ENCODE results near the gene ZSCAN25.
"Not testable (repeated sequence)": the region's sequence is repeated elsewhere in the genome, so short reads cannot be mapped to it uniquely, and the experiment has no call there.

The ZSCAN25 gene

DNA sequence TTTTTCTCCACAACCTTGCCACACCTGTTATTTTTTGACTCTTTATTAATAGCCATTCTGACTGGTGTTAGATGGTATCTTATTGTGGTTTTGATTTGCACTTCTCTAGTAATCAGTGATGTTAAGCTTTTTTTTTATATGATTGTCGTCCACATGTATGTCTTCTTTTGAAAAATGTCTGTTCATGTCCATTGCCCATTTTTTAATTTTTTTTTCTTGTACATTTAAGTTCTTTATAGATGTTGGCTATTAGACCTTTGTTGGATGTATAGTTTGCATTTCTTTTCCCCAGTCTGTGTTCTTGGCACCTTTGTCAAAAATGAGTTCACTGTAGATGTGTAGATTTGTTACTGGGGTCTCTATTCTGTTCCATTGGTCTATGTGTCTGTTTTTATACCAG is 28.8 kb downstream of the ZSCAN25 start:
- DNase-seq (ENCODE audit: low read depth, low spot score): no peak

DNA sequence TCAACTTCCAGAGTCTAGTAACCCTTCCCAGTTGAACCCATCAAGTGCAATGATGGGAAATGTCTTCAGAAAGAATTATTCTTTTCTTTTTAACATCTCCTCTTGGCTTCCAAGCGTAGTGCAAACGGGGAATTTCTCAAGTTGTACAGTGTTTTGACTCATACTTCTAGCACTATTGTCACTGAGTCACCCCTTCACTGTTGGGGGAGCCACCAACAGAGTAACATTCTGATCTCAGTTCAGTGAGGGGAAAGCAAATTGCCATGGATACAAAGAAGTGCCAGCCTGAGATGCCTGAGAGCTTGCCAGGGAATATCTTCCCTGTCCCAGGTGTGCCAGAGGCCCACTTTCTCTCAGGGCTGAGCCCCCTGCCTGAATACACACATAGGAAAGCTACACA is 32.1 kb downstream of the ZSCAN25 start:
- no peak for DNase-seq (ENCODE audit: low read depth, low spot score)

GRCh38 chr7:99651290-99651689 is 34.5 kb downstream of the ZSCAN25 start:
- no peak for DNase-seq (ENCODE audit: low read depth, low spot score)

DNA sequence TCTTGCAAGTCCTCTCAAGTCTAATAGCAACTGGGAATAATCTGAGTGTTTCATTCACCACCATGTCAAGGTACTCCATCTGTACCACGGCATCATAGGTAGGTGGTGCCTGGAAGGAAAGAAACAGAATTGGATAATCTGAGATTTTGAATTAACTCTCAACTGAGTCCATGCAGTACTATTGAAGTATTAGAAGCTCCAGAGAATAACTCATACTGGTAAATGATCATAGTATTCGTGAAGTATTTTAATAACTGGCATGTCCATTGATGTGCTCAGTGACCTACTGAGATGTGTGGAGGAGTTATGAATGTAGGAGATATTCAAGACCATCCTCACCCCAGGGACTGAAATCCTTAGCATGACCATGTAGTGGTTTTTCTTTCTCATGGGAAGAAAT is 35.9 kb downstream of the ZSCAN25 start:
- no peak for DNase-seq (ENCODE audit: low read depth, low spot score)

- DNase-seq (ENCODE audit: low read depth, low spot score): not testable (repeated sequence)
These were observed 36.5 kb downstream of the ZSCAN25 start for GRCh38 chr7:99653269-99653668.

GRCh38 chr7:99653754-99654153 is 37.0 kb downstream of the ZSCAN25 start:
- DNase-seq (ENCODE audit: low read depth, low spot score): no peak

GRCh38 chr7:99654626-99655025 is 37.9 kb downstream of the ZSCAN25 start:
- not testable (repeated sequence) for DNase-seq (ENCODE audit: low read depth, low spot score)

DNA sequence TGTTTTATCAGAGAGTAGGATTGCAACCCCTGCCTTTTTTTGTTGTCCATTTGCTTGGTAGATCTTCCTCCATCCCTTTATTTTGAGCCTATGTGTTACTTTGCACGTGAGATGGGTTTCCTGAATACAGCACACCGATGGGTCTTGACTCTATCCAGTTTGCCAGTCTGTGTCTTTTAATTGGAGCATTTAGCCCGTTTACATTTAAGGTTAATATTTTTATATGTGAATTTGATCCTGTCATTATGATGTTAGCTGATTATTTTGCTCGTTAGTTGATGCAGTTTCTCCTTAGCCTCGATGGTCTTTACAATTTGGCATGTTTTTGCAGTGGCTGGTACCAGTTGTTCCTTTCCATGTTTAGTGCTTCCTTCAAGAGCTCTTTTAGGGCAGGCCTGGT is 41.1 kb downstream of the ZSCAN25 start:
- not testable (repeated sequence) for DNase-seq (ENCODE audit: low read depth, low spot score)

GRCh38 chr7:99665312-99666012 is 48.7 kb downstream of the ZSCAN25 start:
- no peak for DNase-seq (ENCODE audit: low read depth, low spot score)

- no peak for DNase-seq (ENCODE audit: low read depth, low spot score)
These were observed 49.3 kb downstream of the ZSCAN25 start for GRCh38 chr7:99666013-99666395.

GRCh38 chr7:99667179-99667578 is 50.4 kb downstream of the ZSCAN25 start:
- no peak for DNase-seq (ENCODE audit: low read depth, low spot score)

DNA sequence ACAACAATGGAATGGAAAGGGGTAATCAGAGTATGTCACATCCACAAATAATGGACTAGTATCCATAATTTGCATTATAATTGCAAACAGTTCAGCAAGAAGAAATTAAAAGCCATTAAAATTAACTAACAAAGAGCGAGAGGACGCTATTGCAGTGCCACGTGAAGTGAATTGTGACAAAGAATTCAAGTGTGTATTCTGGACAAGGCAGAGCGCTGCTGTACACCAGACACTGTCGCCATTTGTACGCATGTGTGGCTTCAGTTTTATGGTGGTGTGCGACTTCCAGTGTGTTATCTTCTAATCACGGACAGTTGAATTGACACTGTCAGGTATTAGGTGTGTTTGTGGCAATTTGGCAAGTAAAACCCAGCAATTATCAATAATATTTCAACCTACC is 51.8 kb downstream of the ZSCAN25 start:
- no peak for DNase-seq (ENCODE audit: low read depth, low spot score)

DNA sequence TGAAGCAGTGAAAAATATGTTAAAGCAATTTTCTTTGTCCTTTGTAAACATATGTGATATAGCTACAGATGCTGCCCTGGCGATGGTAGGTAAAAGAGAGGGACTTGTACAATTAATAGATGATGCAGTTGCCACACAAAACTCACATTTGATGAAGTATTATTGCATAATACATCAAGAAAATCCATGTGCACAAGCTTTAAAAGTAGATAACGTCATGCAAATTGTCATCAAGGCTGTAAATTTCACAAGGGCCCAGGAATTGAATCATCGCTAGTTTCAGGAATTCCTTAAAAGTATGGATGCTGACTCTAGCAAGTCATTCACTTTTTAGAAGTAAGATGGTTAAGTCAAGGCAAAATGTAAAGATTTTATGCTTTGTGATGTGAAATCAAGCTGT is 53.0 kb downstream of the ZSCAN25 start:
- no peak for DNase-seq (ENCODE audit: low read depth, low spot score)

DNA sequence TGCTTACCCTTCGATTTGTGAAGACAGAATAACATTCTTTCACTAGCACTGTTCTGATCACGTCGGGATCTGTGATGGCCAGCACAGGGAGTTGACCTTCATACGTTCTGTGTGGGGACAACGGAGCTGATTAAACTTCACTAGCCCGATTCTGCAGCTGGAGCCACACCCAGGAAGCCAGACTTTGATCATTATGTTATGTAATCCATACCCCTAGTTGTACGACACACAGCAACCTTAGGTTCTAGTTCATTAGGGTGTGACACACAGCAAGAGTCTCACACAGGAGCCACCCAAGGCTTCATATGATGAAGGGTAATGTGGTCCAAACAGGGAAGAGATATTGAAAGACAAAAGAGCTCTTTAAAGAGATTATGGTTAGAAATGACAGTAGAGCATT is 55.8 kb downstream of the ZSCAN25 start:
- DNase-seq (ENCODE audit: low read depth, low spot score): no peak

GRCh38 chr7:99674995-99675742 is 58.4 kb downstream of the ZSCAN25 start:
- no peak for DNase-seq (ENCODE audit: low read depth, low spot score)

- DNase-seq (ENCODE audit: low read depth, low spot score): no peak
These were observed 60.4 kb downstream of the ZSCAN25 start for GRCh38 chr7:99677013-99677647.

GRCh38 chr7:99677648-99678045 is 60.9 kb downstream of the ZSCAN25 start:
- DNase-seq (ENCODE audit: low read depth, low spot score): no peak

DNA sequence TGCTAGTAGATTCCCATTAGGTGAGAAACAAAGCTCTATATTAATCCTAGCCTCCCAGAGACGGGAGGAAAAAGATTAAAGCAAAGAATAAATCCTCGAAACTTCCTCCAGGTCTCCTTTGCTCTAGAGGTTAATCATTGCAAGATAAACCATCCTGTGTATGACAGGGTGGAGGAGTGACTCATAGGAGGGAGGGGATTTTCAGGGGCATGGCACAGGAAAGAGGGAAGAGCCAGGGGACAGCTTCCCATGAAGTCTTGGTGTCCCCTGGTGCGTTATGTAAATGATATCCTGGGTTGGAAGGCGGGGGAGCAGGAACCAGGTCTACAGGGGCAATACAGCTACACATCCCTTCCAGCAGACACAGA is 62.3 kb downstream of the ZSCAN25 start:
- no peak for DNase-seq (ENCODE audit: low read depth, low spot score)

DNA sequence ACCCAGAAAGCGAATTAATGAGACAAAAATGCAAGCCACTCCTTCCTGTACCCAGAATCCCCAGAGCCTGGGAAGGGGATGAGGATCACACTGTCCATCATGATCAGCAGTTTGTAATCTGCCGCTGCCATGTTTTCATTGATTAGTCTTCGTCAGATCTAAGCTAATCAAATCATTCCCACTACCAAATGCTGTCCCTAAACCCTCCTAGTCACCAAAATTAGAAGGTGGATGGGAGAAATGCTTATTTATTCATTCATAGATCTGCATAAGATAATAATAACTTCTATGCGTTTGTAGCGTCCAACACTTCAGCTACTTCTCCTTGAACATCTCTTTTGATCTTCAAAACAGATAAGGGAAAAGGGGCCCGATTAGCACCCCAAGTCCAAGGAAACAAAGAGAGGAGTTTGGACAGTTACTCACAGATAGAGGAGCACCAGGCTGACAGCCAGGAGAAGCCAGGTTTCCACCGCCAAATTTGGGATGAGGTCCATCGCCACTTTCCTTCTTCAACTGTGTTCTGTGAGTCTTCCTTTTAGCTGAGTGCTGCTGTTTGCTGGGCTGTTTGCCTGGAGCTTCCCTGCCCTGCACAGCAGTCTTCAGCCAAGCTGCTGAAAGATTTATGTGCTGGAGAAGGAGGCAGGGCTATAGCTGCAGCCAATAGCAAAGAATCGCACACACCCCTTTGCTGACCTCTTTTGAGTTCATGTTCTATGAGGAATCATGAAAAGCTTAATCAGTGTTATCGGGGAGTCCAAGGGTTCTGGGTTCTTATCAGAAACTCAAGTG is 62.9 kb downstream of the ZSCAN25 start, which contains the start of gene CYP3A5:
Gene CYP3A5 (minus strand): TSS at position 597 of the 792 bp plus-strand sequence. CDS start 100 bp downstream, at position 497.
- no peak for DNase-seq (ENCODE audit: low read depth, low spot score)
